Measurements from ENCODE around the gene CFAP77.

- TF ChIP-seq POLR2AphosphoS5 (IDR thresholded peaks at IDR 0.05; ENCODE audit: low read depth, low read length) (no peak), POLR2A (IDR thresholded peaks at IDR 0.05; ENCODE audit: low read depth, low read length) (no peak), TAF1 (IDR thresholded peaks at IDR 0.05; ENCODE audit: borderline replicate concordance, low read depth, low read length) (no peak)
These were observed 133.9 kb downstream of the CFAP77 start for GRCh38 chr9:132543960-132544359.

All from GM12892 (cell line).